Measurements from ENCODE around the gene CASQ2.
A peak's percentile ranks its signal among the peaks of the same experiment; 100 is the strongest.

The CASQ2 gene

DNA sequence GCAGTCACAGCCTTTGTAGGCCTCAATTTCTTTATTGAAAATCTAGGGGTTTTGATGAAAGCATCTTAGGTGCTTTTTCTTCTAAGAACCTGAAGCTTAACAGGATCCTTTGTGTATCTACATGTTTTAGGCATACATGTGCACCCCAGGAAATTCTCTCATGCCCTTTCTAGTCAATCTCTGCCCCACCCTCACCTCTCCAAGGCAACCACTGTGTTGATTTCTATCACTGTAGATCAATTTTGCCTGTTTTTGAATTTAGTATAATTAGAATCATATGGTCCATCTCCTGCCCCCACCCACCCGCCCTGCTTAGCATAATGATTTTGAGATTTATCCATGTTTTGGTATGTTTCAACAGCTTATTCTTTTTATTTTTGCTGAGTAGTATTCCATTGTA, 107.4 kb downstream of the CASQ2 start:
- DNase-seq (ENCODE audit: low read depth): no peak

DNA sequence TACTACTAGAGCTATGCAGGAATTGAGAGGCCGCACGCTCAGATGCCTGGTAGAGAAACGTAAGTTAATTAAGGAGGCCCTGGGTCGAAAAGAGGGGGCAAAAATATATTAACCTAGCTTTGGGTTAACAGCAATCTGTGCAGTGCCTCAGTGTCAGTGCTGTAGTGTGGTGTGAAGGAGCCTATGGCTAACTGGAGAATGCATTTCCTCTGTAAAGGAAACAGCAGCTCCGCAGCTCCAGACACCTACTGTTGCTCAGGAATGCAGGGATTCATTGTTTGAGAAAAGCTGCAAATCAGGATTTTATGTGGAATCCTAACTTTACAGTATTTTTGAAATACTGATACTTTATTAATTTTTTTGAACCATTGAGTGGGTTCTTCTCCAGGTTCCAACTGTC, 108.4 kb downstream of the CASQ2 start:
- no peak for DNase-seq (ENCODE audit: low read depth)

DNA sequence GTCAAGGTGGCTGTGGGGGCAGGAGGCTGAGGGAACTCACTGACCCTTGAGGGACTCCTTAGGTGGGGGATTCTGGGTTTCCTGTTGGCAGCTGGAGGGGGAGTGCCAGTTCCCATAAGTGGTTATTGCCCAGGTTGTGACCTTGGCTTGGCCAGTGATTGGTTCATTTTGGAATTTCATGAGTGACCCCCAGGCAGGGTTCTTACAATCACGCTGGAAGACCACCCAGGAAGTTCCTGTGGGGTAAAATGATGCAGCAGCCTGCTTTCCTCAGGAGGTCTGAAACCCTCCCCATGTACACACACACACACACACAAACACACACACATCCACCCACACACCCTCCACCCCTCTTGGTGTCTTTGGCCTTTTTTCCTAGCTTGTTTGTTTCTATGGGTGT, 109.9 kb downstream of the CASQ2 start:
- DNase-seq (ENCODE audit: low read depth): no peak

DNA sequence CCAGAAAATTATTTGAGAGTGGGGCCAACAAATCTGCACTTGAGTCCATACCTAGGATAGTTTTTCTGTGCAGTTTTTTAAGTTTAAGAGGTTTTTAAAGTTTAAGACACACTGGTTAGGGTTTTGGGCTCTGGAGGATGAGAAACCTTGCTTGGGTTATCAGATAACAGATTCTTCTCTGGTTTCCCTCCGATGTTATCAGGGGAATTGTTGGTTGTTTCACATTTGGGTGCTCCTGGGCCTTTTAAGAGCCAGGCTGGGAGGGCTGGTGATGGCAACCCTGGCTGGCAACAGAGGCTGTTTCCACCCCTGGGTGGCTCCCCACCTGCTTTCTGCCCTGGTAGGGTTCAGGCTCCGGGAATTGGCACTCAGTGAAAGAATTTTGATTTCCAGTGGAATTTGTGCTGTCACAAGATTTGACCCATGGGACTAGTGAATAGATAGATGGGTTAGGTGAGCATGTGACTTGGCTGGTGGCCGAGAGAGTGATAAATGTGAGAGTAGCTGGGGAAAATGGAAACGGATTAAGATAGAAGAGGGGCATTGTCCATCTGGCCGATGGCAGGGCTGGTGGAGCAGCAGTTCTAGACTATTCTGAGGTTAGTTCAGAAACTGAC, 111.9 kb downstream of the CASQ2 start:
- no peak for DNase-seq (ENCODE audit: low read depth)

DNA sequence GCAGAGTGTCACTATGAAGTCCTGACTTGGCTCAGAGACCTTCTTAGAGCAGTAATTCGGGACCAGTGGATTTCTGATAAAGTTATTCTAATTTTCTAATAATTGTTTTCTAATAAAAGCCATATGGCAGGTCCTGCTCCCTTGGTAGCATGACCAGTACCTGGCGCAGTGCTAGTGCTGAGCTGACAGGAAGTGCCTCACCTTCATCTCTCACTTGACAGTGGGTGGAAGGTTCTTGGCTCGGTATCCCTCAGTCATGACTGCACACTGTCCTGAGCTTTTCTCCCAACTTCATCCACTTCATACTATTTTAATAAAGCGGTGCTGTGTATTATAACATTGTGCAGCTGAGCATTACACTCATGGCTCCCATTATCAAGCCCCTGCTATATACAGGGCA, 112.6 kb downstream of the CASQ2 start:
- no peak for DNase-seq (ENCODE audit: low read depth)

DNA sequence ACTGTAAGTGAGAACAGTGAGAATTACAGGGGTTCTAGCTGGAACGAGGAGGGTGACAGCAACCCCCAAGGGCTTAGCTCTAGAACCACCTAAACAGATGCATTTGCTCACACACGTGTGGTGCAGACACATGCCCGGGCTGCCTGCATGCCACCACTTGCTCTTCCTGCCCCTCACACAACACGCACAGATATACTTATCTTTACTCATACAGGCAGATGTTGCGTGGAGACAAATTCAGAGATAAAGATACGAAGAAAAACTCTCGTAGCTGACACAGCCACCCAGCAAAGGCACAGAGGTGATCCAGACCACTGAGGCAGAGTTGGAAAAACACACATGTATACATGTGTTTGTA, 113.2 kb downstream of the CASQ2 start:
- DNase-seq (ENCODE audit: low read depth): no peak

DNA sequence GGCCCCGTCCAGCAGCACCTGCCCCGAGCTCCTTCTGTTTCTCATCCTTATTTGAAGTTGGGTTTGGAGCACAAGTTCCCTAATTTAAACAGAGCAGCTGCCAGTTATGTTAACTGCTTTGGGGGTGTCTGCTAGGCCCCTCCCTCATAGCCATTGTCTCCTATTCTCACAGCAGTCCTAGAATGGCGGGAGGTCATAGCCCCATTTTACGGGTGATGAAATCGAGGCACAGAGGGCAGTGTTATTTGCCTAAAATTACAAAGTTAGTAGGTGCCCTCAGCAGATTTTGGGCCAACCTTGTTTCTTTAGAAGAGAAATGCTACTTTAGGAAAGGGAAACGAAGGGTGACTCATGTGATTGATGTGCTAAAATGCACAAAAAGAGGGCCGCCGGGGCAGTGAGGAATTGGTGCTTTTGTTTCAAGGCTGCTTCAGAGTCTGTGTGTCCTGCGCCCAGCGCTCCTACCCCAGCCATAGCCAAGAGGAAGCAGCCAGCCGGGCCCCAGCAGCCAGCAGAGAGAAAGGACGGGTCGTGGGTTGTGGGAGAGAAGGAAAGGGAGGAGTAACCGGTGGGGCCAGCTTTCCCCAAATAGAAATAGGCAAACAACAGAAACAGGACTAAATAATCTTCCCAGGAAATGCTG, 113.7 kb downstream of the CASQ2 start:
- DNase-seq (ENCODE audit: low read depth): peak; percentile 23

DNA sequence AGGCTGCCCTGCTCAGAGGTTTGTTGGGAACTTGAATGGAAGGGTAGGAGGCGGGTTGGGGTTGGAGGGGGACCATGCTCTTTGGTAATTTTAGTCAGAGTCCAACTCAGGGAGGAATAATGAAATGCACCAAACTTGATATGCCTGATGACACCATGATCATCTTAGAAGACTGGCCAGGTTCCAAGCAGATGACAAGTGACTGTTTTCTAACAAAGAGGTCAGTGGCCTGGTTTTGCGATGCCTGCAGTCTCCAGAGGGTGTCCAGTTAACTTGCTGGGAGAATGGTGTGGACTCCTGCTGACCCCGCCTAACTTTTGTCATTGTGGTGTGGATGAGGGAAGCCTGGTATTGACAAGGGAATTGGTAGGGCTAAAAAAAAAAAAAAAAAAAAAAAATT, 114.4 kb downstream of the CASQ2 start:
- DNase-seq (ENCODE audit: low read depth): no peak

DNA sequence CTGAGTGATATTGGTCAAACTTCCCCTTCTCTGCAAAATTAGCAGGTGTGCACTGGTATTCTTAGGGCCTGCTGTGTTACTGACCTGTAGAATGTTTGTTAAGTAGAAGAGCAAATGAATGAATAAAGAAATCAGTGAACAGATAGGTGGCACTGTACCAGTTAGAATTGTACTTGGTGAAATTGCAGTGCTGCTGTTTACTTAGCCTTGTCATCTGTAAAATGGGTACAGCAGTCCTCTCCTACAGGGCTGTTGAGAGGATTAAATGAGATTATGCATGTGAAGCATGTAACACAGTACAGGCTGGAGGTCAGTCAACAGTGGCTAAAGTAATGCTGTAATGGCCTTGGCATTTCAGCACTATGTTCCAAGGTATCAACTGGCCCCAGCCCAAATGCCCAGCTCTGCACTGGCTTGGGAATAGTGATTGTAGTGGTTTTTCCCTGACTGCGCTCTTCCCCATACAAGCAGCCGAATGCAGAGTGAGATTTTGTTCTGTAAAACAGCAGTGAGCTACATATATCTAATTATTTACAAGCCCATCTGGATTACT, 116.2 kb downstream of the CASQ2 start:
- no peak for DNase-seq (ENCODE audit: low read depth)

DNA sequence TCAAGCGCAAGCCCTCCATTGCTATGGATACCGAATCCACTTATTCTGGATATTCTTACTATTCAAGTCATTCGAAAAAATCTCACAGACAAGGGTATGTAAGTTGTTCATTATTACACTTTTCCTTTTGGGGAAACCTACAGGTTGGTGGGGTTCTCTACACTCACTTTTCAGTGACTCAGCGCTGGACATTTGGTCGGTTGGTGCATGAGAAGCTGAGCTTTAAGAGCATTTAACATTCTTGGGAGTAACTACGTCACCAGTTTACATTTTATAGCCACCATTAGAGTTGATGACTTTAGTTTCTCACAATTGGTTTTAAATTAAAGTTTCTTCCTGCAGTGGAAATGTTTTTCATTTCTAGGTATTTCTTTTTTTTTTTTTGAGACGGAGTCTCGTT, 117.1 kb downstream of the CASQ2 start:
- no peak for DNase-seq (ENCODE audit: low read depth)

DNA sequence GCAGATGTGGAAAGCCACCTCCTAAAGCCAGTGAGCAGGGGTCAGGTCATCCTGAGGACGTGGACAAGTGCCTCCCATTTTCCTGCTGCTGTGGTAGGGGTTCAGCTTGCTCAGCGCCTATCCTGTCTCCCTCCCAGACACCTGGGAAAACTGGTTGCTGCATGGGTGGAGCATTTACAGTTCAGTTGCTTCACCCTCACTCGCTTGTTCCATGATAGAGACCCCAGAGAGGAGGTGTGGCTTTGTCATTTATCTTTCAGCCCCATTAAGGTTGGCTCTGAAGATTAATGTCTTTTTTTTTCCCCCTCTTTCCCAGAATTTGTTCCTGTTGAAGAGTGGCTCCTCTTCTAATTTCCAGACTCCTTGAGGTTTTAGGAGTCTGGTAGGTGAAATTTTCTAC, 117.6 kb downstream of the CASQ2 start:
- no peak for DNase-seq (ENCODE audit: low read depth)

Measured in EH (cell line).